Right ventricle myocardium superior (tissue), 1 donor: Measurements from ENCODE around the gene ADAMTS18. TPM values are rescaled to one million over a fixed set of nuclear protein-coding genes. Genes with fewer than 3 reads are reported as not detected.

Experiments
- ATAC-seq: fragments of 200-7000 bp; cut with Tn5 transposase; one replicate; pipeline ENCODE4 v1.9.1; 2020; ENCODE audit warnings: mild to moderate bottlenecking; ENCODE audit not compliant: poor library complexity
- DNase-seq: peaks from one replicate; pipeline ENCODE4 v3.0.0-alpha.2; 2020
- intact Hi-C: fragments of 100-400 bp; cut with DNase I; formaldehyde crosslinking; loops from one replicate; pipeline ENCODE4 v1.11.2; 2022
- total RNA-seq: library from RNA; stranded (reverse); fragmentation: NEBNext Ultra II Directional; extraction: Animal tissue kit (Norgen Biotek cat#: 25700); gene quantifications from one replicate; pipeline ENCODE4 v1.2.1, GENCODE V29; 2021
- donor health status: DM: no; HTN: yes; CAD: no; lungs with severe emphysema.

Gene ADAMTS18
- total RNA-seq, 1 donor from 2014 or later: not detected

- intact Hi-C loops: no loop called here
- ATAC-seq (no peak), DNase-seq (no peak)
These were observed 8.7 kb upstream of the ADAMTS18 start for GRCh38 chr16:77443357-77444146.

- ATAC-seq (no peak), DNase-seq (no peak)
- intact Hi-C loops: no loop called here
These were observed 7.2 kb upstream of the ADAMTS18 start for GRCh38 chr16:77442078-77442477.

GRCh38 chr16:77439106-77439505, 4.3 kb upstream of the ADAMTS18 start:
- intact Hi-C loops: no loop called here
- ATAC-seq: no peak

GRCh38 chr16:77437859-77438258, 3.0 kb upstream of the ADAMTS18 start:
- intact Hi-C loops: no loop called here
- no peak for ATAC-seq
- no peak for DNase-seq

More at GRCh38 chr16:77439106-77439505, 4.3 kb upstream of the ADAMTS18 start:
- DNase-seq: no peak

GRCh38 chr16:77435272-77435820, 512 bp upstream of the ADAMTS18 start:
- DNase-seq: no peak
- no peak for ATAC-seq
- intact Hi-C loops: no loop called here

- no peak for DNase-seq
- intact Hi-C loops: no loop called here
- no peak for ATAC-seq
These were observed 758 bp downstream of the ADAMTS18 start for GRCh38 chr16:77434022-77434529.

- ATAC-seq: no peak
- intact Hi-C loops: no loop called here
- DNase-seq: no peak
These were observed 1.7 kb downstream of the ADAMTS18 start for GRCh38 chr16:77433146-77433545.

- DNase-seq: no peak
- ATAC-seq: no peak
- intact Hi-C loops: no loop called here
These were observed 2.6 kb downstream of the ADAMTS18 start for GRCh38 chr16:77432264-77432663.

- intact Hi-C loops: no loop called here
- no peak for DNase-seq
- ATAC-seq: no peak
These were observed 3.8 kb downstream of the ADAMTS18 start for GRCh38 chr16:77430787-77431585.

GRCh38 chr16:77430360-77430759, 4.5 kb downstream of the ADAMTS18 start:
- intact Hi-C loops: no loop called here
- DNase-seq (no peak), ATAC-seq (no peak)

- intact Hi-C loops: no loop called here
- DNase-seq (no peak), ATAC-seq (no peak)
These were observed 9.8 kb downstream of the ADAMTS18 start for GRCh38 chr16:77424871-77425604.

GRCh38 chr16:77422196-77422784, 12.5 kb downstream of the ADAMTS18 start:
- DNase-seq: no peak
- intact Hi-C loops: no loop called here
- ATAC-seq: no peak

- DNase-seq (no peak), ATAC-seq (no peak)
- intact Hi-C loops: no loop called here
These were observed 17.8 kb downstream of the ADAMTS18 start for GRCh38 chr16:77416939-77417480.

- ATAC-seq (no peak), DNase-seq (no peak)
- intact Hi-C loops: no loop called here
These were observed 20.0 kb downstream of the ADAMTS18 start for GRCh38 chr16:77414752-77415231.

GRCh38 chr16:77410449-77410848, 24.4 kb downstream of the ADAMTS18 start:
- ATAC-seq: no peak
- intact Hi-C loops: no loop called here
- no peak for DNase-seq

- intact Hi-C loops: no loop called here
- ATAC-seq: no peak
- no peak for DNase-seq
These were observed 25.5 kb downstream of the ADAMTS18 start for GRCh38 chr16:77409311-77409710.

- intact Hi-C loops: no loop called here
- ATAC-seq (no peak), DNase-seq (no peak)
These were observed 26.2 kb downstream of the ADAMTS18 start for GRCh38 chr16:77408607-77409006.

- intact Hi-C loops: no loop called here
- DNase-seq (no peak), ATAC-seq (no peak)
These were observed 28.2 kb downstream of the ADAMTS18 start for GRCh38 chr16:77406680-77407079.
